NCI-H1092 (cell line): ENCODE results near the gene ADSS1.

Source experiments
- DNase-seq: peaks from one replicate; lab custom pipeline; 2025; lab: John Stamatoyannopoulos, UW

ADSS1 gene

DNA sequence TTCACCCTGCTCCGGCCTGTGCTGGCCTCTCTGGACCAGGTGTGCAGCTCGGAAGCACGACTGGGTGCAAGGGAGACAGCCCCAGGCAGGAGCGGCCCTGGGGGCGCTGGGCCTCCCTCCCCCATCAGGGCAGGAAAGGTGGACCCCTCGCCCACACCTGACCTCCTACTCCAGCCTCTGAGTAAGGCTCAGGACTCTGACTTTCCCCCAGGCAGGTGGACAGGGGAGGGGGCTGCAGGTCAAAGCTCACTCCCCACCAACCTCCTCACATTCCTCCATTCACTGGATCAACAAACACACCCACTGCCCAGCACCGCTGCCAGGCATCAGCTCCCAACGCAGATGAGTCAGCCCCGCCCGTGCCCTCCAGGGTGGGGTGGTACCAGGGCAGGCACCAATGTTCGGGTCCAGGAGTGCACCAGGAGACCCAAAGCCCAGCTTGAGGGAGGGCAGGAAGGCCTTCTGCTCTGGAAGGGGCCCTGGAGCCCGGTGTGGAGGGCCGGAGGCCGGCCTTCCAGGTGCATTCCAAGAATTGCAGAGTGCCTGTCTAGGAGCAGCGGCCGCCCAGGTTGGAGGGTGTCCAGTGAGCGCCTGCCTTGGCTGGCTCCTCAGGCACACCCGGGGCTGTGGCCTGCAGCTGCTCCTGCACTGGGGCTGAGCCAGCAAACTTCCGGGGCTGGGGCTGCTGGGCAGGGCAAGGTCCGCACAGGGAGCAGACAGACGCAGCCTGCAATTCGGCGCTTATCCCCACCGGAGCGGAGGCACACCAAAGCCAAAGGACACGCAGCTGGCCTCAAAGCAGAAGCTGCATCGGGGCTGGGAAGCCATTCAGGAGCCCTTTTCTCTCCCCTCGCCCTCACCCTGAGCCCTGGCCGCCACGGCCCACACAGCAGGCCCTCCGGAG, 36.2 kb upstream of the ADSS1 start:
- peak; percentile 69 for DNase-seq

DNA sequence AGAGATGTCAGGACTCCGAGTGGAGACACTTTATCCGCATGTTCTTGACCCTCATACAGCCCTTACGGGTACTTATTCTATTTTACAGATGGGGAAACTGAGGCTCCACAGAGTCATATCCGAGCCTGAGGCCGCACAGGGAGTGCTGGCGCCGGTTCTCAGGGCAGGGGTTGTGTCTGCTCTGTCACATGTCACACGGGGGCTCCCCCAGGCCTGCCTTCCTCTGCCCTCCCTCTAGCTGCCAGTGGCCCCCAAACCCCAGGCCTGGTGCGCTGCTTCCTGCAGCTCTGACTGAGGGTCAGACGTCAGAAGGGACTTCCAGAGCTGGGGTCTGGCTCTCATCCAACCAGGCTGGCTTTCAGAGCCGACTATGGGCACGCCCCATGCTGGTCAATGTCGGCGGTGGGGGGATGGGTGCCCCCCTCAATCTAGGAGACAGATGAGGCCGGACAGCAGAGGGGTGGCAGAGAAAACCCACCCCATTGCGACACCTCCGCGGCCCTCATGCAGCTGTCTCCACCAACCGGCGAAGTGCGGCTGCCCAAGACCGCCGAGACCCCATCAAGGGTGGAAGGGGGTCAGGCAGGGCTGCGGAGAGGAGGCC, 35.4 kb upstream of the ADSS1 start:
- no peak for DNase-seq

DNA sequence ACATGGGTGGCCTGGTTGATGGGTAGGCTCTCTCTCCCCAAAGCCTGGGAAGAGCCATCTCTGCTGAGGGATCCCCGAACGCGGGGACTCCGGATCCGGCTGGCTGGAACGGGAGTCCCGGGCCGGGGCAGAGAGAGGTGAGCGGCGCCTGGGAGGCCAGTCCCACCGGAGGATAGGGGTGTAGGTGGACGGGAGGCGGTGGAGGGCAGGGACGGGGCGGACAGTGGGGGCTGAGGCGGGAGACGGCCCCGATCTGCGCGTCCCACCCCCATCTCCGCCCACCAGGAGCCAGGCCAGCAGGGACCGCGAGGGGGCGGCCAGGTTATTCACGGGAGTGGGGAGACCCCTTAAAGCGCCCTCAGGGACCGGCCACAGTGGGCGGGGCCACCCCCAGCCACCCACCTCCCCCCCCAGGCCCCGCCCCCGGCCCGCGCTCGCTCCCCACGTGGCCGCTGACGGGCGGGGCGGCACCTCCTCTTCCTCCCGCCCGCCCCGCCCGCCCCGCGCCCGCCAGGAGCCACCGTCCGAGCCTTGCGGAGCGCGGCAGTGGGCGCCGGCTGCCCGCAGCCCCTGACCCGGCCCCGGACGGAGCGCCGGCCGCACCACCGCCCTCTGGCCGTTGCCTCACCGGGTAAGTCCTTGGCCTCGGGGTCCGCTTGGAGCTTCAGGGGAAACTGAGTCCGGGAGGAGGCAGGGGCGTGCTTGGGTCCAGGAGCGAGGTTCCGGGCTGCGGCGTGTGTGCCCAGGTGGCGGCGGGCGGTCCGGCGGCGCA, 34.7 kb upstream of the ADSS1 start, which contains the start of gene INF2:
TSS of gene INF2 (plus strand) at position 510 of the 772 bp plus-strand sequence. CDS start 11,748 bp downstream, outside the sequence.
- peak; percentile 50 for DNase-seq

DNA sequence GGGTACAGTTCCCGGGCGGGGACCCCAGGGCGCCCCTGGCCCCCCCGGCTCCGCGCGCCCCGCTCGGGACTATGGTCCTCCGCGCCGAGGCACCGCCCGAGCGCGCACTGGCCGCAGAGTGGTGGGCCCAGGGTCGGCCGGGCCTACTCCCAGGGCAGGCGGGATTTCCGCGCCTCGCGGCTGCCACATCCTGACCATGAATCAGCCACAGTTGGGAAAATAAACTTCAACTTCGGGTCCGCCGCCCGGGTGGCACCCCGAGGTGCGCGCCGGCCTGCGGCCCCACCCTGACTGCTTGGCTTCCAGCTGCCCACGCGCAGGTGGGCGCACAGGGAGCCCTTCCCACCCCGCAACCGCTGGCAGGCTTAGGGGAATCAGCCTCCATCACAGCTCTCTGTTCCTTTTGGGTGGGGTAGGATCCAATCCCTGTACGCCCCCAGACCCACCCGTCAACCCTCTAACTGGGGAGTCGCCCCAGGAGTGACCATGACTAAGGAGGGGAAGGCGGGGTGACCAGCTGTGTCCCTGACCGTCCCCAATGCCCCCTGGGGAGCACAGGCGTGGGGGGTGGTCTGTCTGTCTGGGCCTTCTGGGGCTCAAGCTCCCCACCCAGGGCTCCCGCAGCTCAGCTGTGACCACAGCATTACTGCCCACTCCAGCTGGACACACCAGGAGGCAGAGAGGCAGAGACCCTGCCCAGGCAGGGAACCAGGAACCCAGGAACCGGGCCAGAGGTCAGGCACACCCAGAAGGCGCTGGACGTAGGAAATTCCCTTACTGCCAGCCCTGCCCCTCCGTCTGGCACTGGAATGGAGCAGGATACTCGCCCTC, 33.9 kb upstream of the ADSS1 start:
- DNase-seq = no peak

DNA sequence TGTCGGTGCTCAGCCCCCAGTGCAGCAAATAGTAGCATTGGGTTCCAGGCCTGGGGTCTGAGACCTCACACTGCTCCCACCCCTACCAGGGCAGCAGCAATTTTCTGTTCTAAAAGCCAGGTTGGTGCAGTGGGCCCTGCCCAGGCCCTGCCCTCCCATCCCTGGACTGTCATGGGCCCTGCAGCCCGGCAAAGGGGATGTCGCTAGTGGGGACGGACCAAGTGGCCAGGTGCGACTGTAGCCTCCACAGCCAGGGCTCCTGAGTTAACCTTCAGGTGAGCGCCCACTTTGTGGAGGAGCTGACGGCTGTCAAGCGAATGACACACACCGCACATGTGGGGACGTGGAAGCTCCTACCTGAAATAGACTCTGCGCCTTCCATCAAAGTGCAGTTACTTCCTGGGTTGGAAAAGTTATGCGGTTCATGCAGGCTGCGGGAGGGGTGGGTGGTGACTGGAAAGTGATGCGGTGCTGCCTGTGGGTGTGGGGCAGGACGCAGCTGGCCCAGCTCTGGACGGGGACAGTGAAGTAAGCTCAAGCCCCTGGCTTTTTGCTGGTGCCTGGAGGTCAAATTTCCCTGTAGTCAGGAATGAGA, 33.1 kb upstream of the ADSS1 start:
- no peak for DNase-seq

DNA sequence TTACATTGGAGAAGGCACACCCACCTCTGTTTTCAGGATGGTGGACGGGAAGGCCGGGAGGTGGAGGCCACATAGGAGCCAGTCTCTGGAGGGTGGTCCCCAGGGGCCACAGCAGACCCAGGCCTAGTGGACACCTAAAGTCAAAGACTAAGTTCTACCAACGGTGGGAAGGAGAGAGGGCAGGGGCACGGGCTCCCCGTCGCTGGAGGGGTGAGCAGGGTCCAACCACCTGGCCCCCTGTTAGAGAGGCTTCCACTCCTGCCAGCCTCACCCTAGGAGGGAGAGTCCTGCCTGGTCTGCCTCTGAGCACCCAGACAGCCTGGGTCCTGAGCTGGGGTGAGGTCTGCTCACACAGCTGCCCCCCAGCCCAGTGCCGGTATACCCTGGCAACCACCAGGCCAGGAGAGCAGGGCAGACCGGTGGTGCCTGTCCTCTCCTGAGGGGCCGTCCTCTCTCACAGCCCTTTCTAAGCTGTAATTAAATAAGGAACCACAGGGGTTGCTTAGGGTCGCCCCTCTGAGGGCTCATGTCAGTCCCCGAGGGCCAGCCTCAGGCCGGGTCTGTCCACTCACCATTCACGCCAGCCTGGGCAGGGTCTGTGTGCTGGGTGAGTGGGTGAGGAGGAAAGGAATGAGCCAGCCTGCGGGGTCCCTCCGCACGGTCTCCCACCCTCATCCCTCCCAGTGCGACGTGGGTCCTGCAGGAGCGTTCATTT, 32.3 kb upstream of the ADSS1 start:
- DNase-seq = no peak

DNA sequence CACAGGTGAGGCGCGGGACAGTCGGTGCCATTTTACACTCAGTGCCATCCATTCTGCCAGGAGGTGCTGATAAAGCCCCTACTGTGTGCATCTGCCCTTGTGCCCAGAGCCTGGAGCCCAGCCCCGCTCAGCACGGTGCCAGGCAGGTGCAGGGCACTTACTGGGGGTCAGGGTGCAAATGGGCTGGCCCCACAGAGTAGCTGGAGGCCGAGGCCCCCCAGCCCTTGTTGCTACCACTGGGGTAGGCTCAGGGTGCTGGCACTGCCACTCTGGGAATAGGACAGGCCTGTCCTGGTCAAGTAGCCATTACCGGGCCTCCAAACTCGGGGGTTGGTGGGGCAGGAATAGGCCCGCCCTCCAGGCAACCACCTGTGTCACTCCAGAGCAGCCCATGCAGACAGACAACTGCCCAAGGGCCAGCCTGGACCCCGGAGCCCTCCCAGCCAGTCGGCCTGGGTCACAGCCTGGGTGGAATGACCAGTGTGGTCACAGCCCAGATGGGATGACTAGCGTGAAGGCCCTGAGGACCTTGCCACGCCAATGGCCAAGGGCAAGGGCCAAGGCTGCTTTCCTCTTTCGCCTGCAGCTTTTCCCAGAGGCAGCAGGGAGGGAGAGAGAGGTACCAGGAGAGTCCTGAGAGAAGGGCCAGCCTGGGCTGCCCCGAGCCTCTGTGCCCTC, 31.6 kb upstream of the ADSS1 start:
- no peak for DNase-seq

DNA sequence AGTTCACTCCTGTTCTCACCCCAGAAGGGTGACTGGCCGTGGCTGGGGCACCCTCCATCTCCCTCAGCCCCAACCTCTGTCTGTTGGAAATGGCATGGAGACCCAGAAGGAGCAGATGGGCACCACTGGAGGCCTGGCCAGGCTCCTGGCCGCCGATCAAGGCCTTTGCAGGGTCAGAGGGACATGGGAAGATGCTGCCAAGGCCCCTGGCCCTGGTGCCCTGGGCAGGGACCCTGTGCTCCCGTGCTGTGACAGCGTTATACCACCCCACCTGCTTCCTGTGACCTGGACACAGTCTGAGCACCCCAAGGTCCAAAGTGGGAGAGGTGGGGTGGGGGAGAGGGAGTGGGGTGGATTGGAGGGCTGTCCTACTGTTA, 31.1 kb upstream of the ADSS1 start:
- DNase-seq = no peak

DNA sequence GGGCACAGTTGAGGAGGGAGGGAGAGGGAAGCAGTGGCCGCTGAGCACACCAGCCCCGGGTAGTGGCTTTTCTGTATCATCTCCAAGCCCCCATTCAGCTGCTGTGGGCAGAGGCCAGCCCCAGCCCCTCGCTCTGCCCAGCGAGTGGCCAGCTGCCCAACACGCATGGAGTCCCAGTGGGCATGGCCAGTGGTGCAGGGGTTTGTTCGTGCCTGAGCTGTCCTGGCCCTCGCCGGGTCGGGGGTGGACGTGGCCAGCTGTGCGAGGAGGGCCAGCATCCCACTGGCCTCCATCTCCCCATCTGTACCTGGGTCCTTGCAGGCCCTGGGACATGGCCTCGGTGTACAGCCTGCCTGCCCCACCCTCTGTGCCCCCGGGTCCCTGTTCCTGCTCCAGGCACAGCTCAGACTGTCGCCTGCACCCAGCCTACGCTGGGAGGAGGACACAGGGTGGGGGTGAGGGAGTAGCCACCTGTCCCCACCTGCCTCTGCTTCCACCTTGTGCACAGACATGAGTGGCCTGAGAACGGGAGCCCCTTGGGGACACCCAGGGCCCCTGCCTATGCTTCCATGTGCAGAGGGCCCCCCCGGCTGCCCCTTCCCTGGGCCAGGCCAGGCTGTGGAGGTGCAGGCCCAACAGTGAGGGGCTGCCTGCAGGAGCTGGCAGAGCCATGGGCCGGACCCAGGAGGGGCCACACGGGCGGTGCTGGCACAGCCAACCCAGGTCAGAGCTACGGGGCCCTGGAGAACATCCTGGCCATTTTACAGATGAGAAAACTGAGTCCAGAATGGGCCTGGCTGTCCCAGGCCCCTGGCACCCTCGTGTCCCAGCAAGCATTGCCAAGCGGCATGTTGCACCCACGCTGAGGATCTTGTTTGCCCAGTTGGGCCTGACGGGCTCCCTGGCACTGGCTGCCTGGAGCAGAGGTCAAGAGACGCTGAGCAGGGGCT, 30.3 kb upstream of the ADSS1 start:
- DNase-seq = no peak

DNA sequence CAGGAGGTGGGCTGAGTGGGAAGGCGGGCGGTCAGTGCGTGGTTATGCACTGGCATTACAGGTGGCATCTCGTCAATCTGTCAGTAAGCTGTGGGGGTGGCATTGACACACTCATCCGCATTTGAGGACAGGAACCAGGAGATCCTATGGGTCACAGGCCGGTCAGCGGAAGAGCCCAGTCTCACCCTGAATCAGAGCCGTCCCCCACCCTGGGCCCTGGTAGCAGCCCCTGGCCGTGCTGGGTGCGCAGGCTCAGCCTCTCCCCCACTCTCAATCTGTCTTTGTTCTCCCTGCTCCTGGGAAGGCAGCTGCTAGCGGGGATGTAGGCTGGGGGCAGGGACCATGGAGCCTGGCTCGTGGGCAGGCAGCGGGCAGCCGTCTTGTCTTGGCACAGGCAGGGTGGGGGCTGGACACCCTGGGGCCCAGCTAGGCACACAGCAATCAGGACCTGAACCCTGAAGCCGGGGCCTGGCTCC, 29.5 kb upstream of the ADSS1 start:
- DNase-seq = peak; percentile 74

DNA sequence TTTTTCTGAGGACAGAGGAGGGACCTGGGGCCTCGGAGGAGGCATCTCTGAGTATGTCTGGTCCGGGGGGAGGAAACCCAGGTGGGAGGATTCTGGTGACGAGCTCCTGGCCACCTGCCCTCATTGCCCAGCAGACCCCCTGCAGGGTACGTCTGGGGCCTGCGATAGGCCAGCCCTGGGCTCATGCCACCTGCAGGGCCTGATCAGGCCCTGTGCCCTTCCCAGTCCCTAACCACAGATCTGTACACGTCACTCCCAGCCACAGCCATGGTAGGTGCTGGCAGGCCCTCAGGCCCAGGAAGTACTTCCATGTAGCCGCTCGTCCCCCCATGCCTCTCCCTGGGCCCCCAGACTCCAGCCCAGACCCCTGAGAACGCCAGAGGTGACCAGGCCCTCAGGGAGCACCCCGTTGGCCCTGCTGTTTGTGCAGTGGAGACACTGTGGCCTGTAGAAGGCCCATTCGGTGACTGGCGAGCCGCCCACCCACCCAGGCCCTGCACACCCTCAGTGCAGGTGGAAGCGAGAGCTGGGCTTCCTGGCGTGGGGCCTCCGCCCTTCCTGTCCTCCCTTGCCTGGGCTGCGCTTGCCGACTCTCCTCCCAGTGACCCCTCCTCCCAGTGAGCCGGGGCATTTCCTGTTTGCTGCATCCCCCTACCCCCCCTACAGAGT, 28.9 kb upstream of the ADSS1 start:
- peak; percentile 74 for DNase-seq

DNA sequence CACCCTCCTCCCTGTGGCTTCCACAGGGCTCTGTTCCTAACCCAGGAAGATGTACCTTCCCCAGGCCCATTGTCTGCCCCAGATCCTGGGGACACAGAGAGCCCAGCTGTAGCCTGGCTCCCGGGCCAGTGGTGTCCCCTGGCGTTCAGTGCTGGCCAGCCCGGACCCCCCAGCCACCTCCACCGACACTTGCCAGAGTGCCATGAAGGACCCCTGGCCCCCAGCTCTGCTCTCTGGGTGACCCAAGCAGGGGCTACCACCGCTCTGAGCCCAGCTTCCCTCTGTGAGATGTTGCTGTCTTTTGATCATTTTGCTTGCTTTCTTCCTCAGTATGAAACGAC, 28.4 kb upstream of the ADSS1 start:
- DNase-seq = no peak

DNA sequence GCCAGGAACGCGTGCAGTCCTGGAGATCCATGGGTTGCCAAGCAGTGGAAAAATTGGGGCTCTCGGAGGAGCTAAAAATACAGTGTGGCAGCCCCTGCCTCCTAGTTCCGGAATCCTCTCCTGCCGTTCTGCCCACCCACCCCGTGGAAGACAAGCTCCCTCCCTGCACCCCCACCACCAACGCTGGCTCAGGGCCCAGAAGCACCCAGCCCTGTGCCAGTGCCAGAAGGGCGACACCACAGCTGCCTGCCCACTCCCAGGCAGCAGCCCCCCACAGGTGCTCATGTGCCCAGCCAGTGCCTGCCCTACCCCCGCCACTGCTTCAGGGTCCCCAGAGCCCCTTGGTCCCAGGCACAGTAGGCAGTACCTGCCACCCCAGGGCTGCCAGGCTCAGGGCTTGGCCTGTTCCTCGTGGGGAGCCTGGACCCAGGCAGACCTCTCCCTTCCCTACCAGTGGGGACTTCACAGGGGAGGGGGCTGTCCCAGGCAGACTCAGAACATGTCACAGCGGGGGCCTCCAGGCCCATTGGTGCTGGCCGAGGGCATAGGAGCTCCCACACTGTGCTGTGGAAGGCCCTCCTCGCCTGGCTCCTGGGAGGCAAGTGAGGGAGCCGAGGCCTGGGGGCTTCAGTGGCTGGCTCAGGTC, 27.2 kb upstream of the ADSS1 start:
- peak; percentile 59 for DNase-seq

DNA sequence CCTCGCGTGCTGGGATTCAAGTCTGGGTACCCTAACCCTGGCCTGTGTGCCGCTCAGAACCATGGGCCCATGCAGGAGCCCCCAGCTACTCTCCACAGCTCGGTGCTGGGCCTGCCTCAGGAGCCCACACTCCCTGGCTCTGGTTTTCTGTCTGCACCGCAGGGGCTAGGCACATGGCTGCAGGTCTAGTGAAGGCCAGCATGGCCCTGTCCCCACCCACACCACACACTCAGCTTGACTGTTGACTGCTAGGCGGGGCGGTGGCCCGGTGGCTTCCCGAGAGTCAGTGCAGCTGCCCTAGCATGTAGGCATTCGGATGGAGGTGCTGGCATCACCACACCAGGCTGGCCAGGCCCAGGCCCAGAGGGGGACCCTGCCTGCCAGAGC, 26.7 kb upstream of the ADSS1 start:
- DNase-seq = no peak

DNA sequence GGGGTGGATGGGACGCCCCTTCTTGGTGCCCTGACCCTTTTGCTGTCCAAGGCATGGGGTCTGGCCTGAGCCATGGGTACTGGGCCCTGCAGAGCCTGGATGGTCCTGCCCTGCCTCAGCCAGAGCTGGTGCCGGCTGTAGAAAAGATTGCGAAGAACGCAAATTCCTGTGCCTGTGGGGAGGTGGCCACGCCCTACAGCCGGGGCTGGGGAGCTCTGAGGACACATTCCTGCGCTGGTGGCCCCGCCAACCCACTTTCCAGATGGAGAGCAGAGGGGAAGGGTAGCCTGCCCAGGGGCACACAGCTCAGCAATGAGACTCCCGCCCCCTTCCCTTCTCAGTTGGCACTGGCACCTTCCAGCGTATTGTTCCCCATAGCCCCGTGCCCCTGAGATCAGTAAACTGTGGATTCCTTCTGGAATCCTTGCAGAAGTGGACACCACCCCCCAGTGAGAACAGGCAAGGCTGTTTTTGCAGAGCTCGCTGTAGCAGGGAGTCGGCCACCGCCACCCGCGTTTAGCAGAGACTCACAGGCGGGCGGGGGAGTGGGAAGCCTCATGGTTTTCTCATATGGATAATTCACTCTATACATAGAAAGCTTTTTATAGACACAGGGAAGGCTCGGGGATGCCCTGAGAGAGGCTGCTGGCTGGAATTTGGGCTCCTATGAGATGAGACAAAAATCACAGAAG, 26.0 kb upstream of the ADSS1 start:
- no peak for DNase-seq

DNA sequence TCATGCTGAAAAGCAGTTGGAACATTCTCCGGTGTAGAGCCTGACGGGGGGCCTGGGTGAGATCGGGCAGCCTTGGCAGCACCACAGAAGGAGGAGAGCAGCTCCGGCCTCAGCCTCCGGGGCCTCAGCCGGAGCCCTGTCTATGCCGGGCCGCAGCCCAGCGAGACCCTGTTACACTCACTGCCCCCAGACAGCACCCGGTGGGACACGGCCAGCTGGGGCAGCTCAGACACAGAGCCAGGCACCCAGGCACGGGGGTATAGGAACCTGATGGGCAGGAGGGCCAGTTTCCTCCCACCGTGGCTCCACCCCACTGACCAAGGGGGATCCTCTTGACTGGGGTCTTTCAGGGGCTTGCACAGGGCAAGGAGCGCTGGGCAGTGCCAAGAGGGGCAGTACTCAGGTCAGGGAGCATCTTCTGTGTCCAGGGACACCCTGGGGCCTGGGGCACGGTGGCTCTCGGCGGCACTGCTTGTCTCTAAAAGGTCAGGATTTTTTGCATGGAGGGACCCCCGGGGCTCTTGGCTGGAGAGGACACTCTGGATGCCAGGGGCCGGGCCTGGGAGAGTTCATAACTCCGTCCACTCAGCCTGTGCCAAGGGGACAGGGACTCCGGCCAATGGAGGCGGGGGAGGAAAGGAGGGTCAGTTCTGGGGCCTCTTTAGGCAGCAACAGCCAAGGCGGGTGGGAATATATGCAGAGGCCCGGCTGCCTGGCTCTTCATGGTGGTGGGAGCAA, 25.2 kb upstream of the ADSS1 start:
- no peak for DNase-seq

DNA sequence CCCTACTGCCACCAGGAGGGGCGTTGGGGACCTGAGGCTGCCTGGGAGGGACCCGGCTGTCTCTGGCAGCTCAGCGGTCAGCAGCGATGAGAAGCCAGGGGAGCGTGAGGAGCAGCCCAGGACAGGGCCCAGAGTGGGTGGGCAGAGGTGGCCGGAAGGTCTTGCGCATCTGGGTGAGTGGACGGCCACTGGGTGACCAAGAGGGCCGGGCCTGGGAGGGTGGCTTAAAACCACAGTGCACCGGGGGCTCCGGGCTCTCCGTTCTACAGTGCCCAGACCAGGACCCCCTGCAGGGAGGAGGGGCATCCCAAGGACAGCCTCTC, 24.6 kb upstream of the ADSS1 start:
- no peak for DNase-seq
